ENCODE results near the gene RRP36. TPM values are rescaled to one million over a fixed set of nuclear protein-coding genes. Genes with fewer than 3 reads are reported as not detected.

RRP36 gene
- total and polyA plus RNA-seq, 4 experiments from 2014 or later, result 56.5 to 77.0 (median 62.1) TPM

DNA sequence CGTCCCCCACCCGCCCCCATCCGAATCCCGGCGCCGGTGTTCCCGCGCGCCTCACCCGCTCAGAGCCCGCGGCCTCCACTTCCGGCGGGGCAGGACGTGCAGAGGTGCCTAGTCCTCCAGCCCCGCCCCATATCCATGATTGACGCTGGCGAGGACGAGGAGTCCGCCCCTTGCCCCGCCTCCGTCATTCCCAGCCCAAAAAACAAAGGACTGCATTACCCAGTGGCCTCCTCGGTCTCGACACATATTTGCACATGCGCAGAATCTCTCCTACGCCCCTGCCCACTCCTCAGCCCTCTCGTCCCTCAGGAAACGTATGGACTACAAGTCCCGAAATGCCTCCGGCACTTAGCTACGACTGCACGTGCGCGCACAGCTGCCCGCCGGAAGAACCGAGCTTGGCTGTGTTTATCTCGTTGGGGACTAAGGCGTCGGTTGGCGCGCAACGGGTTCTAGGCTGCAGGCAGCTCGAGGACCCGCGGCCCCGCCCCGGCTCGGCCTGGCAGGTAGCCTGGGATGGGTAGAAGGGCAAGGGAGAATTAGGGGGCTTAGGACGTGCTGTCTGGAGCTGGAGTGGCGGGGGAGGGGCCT is 7.5 kb upstream of the RRP36 start, which contains the start of the genes KLHDC3 and MEA1:
Gene KLHDC3 (plus strand): TSS at position 407 of the 591 bp plus-strand sequence. CDS start 2,944 bp downstream, outside the sequence.
Gene MEA1 (minus strand): TSS at position 104 of the 591 bp plus-strand sequence. CDS start 133 bp downstream, outside the sequence.
- intact Hi-C loops (cut with micrococcal nuclease), result loop anchor here (1.0 to 5.0 kb wide), 10 partner anchors 7 to 451 kb away; partner anchors contain the start of genes CNPY3, CUL7, KLC4 and MRPL2
- Histone ChIP-seq H3K4me3 (ENCODE audit: low read length in 2 of 2) (peak within 1 kb of the TSS; percentile 75 to 84), H3K4me1 (ENCODE audit: insufficient read depth, low read length) (peaks cover 54% of the 10 kb centered on the region), H3K9me3 (ENCODE audit: control insufficient read depth in 1 of 2, low read length in 2 of 2) (no peaks in the 10 kb centered on the region), H3K27me3 (ENCODE audit: insufficient read depth, low read length) (no peaks in the 10 kb centered on the region), H3K27ac (ENCODE audit: low read depth, low read length) (peak within 1 kb of the TSS; percentile 71), H3K36me3 (ENCODE audit: insufficient read depth, low read length) (peaks cover 37% of the 10 kb centered on the region)
- Mint-ChIP-seq H3K36me3 (peaks cover 19 to 61% of the 10 kb centered on the region in 2 donors), H3K9me3 (peaks cover 0 to 6% (median 0%) of the 10 kb centered on the region in 8 donors), H3K27ac (peak within 1 kb of the TSS; percentile 75 to 98 (median 94)), H3K4me1 (peaks cover 39 to 71% (median 56%) of the 10 kb centered on the region in 4 donors), H3K4me3 (peak within 1 kb of the TSS; percentile 91 to 97 (median 94)), H3K27me3 (no peaks in the 10 kb centered on the region)
- CTCF ChIA-PET (ENCODE audit: partially characterized antibody), result interaction anchor here (0.7 to 2.1 kb wide), 7 partner anchors 10 to 130 kb away, joined by 3 to 7 read pairs (median 3); partner anchors contain the start of genes CNPY3, CUL7, KLC4 and MRPL2
- POLR2A ChIA-PET (ENCODE audit: partially characterized antibody), result interaction anchor here (0.6 to 5.5 kb wide), 31 partner anchors 8 to 725 kb away, joined by 3 to 73 read pairs (median 4); partner anchors contain the start of genes ABCC10, BICRAL, CNPY3 and CUL7
- peak; percentile 98 to 100 (median 100) for DNase-seq

DNA sequence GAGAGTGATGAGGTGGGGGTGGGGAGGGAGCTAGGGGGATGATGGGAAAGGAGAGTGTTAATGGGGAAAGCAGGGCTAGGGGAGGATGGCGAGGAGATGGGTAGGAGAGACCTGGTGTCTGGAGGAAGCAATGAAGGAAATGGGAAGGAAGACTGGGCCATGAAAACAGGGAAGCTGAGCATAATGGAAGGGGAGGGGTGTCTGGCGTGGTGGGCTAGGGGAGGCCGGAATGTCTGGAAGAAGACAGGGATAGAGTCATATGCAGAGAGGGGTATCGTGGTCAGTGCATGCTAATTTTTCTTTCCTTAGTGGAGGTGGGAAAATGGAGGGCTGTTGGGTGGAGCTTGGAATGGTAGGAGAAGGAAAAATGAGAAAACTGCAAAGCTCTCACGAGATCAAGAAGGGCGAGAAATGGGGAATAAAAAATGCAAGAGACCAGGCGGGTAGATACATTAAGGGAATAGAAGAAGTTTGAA is 7.0 kb upstream of the RRP36 start:
- H3K4me3 Mint-ChIP-seq, result peak overlapping the region; percentile 91 to 97 (median 94)
- no peaks in the 10 kb centered on the region for H3K27me3 ChIP-seq (ENCODE audit: insufficient read depth, low read length)
- DNase-seq, result no peak
- H3K27ac Mint-ChIP-seq, result peak overlapping the region; percentile 75 to 98 (median 94)
- POLR2A ChIA-PET (ENCODE audit: partially characterized antibody), result interaction anchor here (0.6 to 5.5 kb wide), 29 partner anchors 8 to 726 kb away, joined by 3 to 73 read pairs (median 4); partner anchors contain the start of genes ABCC10, BICRAL, CNPY3 and CUL7
- H3K9me3 ChIP-seq (ENCODE audit: control insufficient read depth in 1 of 2, low read length in 2 of 2), result no peaks in the 10 kb centered on the region
- H3K36me3 ChIP-seq (ENCODE audit: insufficient read depth, low read length), result peaks cover 35% of the 10 kb centered on the region
- H3K27ac ChIP-seq (ENCODE audit: low read depth, low read length), result peak overlapping the region; percentile 48
- H3K9me3 Mint-ChIP-seq, result peaks cover 0 to 6% (median 0%) of the 10 kb centered on the region in 8 donors
- peaks cover 54% of the 10 kb centered on the region for H3K4me1 ChIP-seq (ENCODE audit: insufficient read depth, low read length)
- peaks cover 39 to 75% (median 57%) of the 10 kb centered on the region in 4 donors for H3K4me1 Mint-ChIP-seq
- H3K27me3 Mint-ChIP-seq, result no peaks in the 10 kb centered on the region
- intact Hi-C loops (cut with micrococcal nuclease), result loop anchor here (1.0 to 5.0 kb wide), 8 partner anchors 30 to 451 kb away; partner anchors contain the start of genes CNPY3, CUL7, KLC4 and MRPL2
- H3K4me3 ChIP-seq (ENCODE audit: low read length in 2 of 2), result peak overlapping the region; percentile 37 to 75
- H3K36me3 Mint-ChIP-seq, result peaks cover 19 to 61% of the 10 kb centered on the region in 2 donors
- CTCF ChIA-PET (ENCODE audit: partially characterized antibody), result interaction anchor here (0.7 to 2.1 kb wide), 7 partner anchors 10 to 129 kb away, joined by 3 to 7 read pairs (median 3); partner anchors contain the start of genes CNPY3, CUL7, KLC4 and MRPL2

DNA sequence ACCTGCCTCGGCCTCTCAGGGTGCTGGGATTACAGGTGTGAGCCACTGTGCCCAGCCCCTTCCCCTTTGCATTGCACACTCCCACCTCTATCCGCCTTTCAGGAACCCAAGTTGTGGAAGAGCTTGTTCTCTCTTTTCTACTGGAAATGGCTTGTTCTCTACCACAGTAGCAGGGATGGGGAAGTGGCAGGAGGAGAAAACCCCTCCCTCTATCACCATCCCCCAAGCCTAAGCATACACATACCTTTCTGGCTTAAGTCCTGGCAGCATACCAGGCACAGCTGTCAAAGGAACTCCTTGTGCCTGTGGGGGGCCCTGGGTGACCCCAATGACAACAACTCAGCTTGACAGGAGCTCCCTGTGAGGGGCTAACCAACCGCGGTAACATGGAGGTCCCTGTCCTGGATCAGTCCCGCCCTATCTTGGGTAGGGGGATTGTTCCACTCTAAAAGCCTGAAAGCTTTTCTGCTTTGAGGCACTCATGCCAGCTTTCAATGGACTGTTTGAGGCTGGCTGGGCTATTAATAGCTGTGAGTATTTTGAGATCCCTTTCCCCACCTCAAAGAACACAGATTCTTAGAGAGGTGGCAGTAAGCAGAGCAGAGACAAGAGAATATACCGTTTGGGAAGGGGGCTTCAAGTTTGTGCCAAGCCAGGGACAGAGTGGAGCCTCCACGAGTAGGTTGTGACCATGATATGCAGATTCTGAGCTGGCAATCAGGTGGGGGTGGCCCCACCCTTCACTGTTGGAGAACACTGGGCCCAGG is 5.1 kb upstream of the RRP36 start:
- peaks cover 18% of the 10 kb centered on the region for H3K36me3 ChIP-seq (ENCODE audit: insufficient read depth, low read length)
- peaks cover 62% of the 10 kb centered on the region for H3K4me1 ChIP-seq (ENCODE audit: insufficient read depth, low read length)
- CTCF ChIA-PET (ENCODE audit: partially characterized antibody), result interaction anchor here (1.1 kb wide), 1 partner anchor 38 kb away, joined by 3 read pairs; the partner anchor contains the start of gene CUL7
- H3K27me3 ChIP-seq (ENCODE audit: insufficient read depth, low read length), result no peaks in the 10 kb centered on the region
- H3K4me3 ChIP-seq (ENCODE audit: low read length in 2 of 2), result no peak overlapping the region
- POLR2A ChIA-PET (ENCODE audit: partially characterized antibody), result interaction anchor here (0.8 to 5.5 kb wide), 5 partner anchors 33 to 87 kb away, joined by 3 to 73 read pairs (median 6); partner anchors contain the start of genes CNPY3, CUL7, KLC4 and MRPL2
- no peaks in the 10 kb centered on the region for H3K9me3 ChIP-seq (ENCODE audit: control insufficient read depth in 1 of 2, low read length in 2 of 2)
- H3K4me3 Mint-ChIP-seq, result peak overlapping the region in 6 of 8 donors; percentile 13 to 60 (median 52)
- peaks cover 41 to 80% (median 57%) of the 10 kb centered on the region in 4 donors for H3K4me1 Mint-ChIP-seq
- intact Hi-C loops (cut with micrococcal nuclease), result no loop called here
- peaks cover 19 to 50% of the 10 kb centered on the region in 2 donors for H3K36me3 Mint-ChIP-seq
- peaks cover 0 to 4% (median 0%) of the 10 kb centered on the region in 8 donors for H3K9me3 Mint-ChIP-seq
- H3K27ac ChIP-seq (ENCODE audit: low read depth, low read length), result peak overlapping the region; percentile 32
- H3K27ac Mint-ChIP-seq, result peak overlapping the region in 5 of 7 donors; percentile 30 to 92 (median 37)
- H3K27me3 Mint-ChIP-seq, result no peaks in the 10 kb centered on the region
- DNase-seq, result no peak

DNA sequence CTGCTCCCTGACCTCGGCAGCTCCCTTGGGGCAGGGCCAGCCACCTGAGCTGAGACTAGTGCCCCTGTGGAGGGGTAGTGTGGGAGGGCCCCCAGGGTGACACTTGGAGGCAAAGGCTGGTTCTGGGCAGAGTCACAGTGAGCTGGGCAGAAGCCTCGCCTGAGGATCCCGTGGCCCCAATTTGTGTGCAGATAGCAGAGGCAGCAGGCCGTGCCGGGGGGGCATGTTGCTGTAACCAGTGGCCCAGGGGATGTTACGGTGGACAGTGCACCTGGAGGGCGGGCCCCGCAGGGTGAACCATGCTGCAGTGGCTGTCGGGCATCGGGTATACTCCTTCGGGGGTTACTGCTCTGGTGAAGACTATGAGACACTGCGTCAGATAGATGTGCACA is 4.5 kb upstream of the RRP36 start:
- POLR2A ChIA-PET (ENCODE audit: partially characterized antibody), result interaction anchor here (0.8 to 5.5 kb wide), 5 partner anchors 33 to 87 kb away, joined by 3 to 73 read pairs (median 6); partner anchors contain the start of genes CNPY3, CUL7, KLC4 and MRPL2
- CTCF ChIA-PET (ENCODE audit: partially characterized antibody), result interaction anchor here (1.1 kb wide), 1 partner anchor 37 kb away, joined by 3 read pairs; the partner anchor contains the start of gene CUL7
- intact Hi-C loops (cut with micrococcal nuclease), result no loop called here
- Mint-ChIP-seq H3K4me1 (peaks cover 38 to 81% (median 55%) of the 10 kb centered on the region in 4 donors), H3K4me3 (no peak overlapping the region), H3K36me3 (peaks cover 19 to 48% of the 10 kb centered on the region in 2 donors), H3K27me3 (no peaks in the 10 kb centered on the region), H3K9me3 (peaks cover 0 to 4% (median 0%) of the 10 kb centered on the region in 8 donors), H3K27ac (no peak overlapping the region)
- H3K36me3 ChIP-seq (ENCODE audit: insufficient read depth, low read length), result peaks cover 13% of the 10 kb centered on the region
- H3K27me3 ChIP-seq (ENCODE audit: insufficient read depth, low read length), result no peaks in the 10 kb centered on the region
- H3K4me1 ChIP-seq (ENCODE audit: insufficient read depth, low read length), result peaks cover 57% of the 10 kb centered on the region
- no peak for DNase-seq
- no peak overlapping the region for H3K4me3 ChIP-seq (ENCODE audit: low read length in 2 of 2)
- peak overlapping the region; percentile 32 for H3K27ac ChIP-seq (ENCODE audit: low read depth, low read length)
- no peaks in the 10 kb centered on the region for H3K9me3 ChIP-seq (ENCODE audit: control insufficient read depth in 1 of 2, low read length in 2 of 2)

DNA sequence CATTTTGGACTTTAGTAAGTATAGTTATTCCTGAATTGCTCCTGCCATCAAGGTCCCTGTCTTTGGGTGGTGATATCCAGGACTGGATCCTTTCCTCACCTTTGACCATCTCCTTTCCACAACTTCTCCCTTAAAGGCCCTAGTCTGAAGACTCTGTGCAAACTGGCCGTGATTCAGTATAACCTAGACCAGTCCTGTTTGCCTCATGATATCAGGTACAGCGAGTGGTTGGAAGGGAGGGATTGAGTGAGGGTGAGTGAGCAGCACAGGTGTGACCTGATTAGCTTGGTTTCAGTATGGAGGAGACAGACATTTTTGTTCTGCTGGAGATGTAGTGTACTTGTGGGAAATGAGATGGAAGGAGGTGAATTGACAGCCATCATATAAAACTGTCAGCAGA is 2.3 kb upstream of the RRP36 start:
- Histone ChIP-seq H3K4me1 (ENCODE audit: insufficient read depth, low read length) (peaks cover 58% of the 10 kb centered on the region), H3K4me3 (ENCODE audit: low read length in 2 of 2) (no peak overlapping the region), H3K9me3 (ENCODE audit: control insufficient read depth in 1 of 2, low read length in 2 of 2) (no peaks in the 10 kb centered on the region), H3K27me3 (ENCODE audit: insufficient read depth, low read length) (no peaks in the 10 kb centered on the region), H3K27ac (ENCODE audit: low read depth, low read length) (no peak overlapping the region), H3K36me3 (ENCODE audit: insufficient read depth, low read length) (peaks cover 14% of the 10 kb centered on the region)
- CTCF ChIA-PET (ENCODE audit: partially characterized antibody), result no interaction called here
- no peaks in the 10 kb centered on the region for H3K27me3 Mint-ChIP-seq
- H3K36me3 Mint-ChIP-seq, result peaks cover 21 to 32% of the 10 kb centered on the region in 2 donors
- POLR2A ChIA-PET (ENCODE audit: partially characterized antibody), result interaction anchor here (0.5 to 1.0 kb wide), 2 partner anchors 35 to 44 kb away, joined by 3 read pairs; partner anchors contain the start of gene CUL7
- H3K4me3 Mint-ChIP-seq, result peak overlapping the region in 5 of 8 donors; percentile 20 to 78 (median 63)
- intact Hi-C loops (cut with micrococcal nuclease), result no loop called here
- H3K9me3 Mint-ChIP-seq, result peaks cover 0 to 4% (median 0%) of the 10 kb centered on the region in 8 donors
- DNase-seq, result no peak
- H3K27ac Mint-ChIP-seq, result peak overlapping the region in 4 of 7 donors; percentile 13 to 89 (median 56)
- H3K4me1 Mint-ChIP-seq, result peaks cover 20 to 67% (median 41%) of the 10 kb centered on the region in 4 donors

DNA sequence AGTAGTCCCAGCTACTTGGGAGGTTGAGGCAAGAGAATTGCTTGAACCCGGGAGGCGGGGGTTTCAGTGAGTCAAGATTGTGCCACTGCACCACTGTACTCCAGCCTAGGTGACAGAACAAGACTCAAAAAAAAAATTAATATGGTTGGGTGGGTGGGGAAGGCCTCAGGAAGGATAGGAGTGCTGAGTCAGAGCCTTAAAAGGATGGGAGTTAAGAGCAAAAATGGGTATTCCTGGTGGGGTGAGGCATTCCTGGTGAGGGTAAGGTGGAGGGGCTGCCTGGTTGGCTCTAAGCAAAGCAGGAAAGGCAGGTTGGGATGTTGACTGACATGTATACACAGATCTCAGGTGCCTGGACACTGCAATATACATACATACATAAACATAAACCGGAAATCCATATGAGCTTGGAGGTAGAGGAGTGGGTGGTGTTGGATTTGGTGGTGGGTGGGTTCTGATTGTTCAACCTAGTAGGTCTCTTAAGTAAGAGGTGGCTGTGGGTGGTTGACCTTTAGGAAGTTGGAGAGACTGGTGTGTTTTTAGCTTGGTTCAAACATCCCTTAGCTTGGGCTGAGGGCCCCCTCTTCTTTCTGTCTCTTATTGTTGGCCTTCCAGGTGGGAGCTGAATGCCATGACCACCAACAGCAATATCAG is 1.2 kb upstream of the RRP36 start:
- Mint-ChIP-seq H3K9me3 (peaks cover 0 to 1% (median 0%) of the 10 kb centered on the region in 8 donors), H3K4me3 (peak overlapping the region; percentile 58 to 98 (median 76)), H3K4me1 (peaks cover 17 to 66% (median 38%) of the 10 kb centered on the region in 4 donors), H3K27ac (peak overlapping the region; percentile 16 to 83 (median 55)), H3K27me3 (no peaks in the 10 kb centered on the region), H3K36me3 (peaks cover 30 to 42% of the 10 kb centered on the region in 2 donors)
- intact Hi-C loops (cut with micrococcal nuclease), result no loop called here
- Histone ChIP-seq H3K27me3 (ENCODE audit: insufficient read depth, low read length) (no peaks in the 10 kb centered on the region), H3K4me3 (ENCODE audit: low read length in 2 of 2) (no peak overlapping the region), H3K9me3 (ENCODE audit: control insufficient read depth in 1 of 2, low read length in 2 of 2) (no peaks in the 10 kb centered on the region), H3K4me1 (ENCODE audit: insufficient read depth, low read length) (peaks cover 54% of the 10 kb centered on the region), H3K27ac (ENCODE audit: low read depth, low read length) (no peak overlapping the region), H3K36me3 (ENCODE audit: insufficient read depth, low read length) (peaks cover 24% of the 10 kb centered on the region)
- ChIA-PET CTCF (ENCODE audit: partially characterized antibody) (interaction anchor here (1.0 to 1.4 kb wide), 3 partner anchors 17 to 124 kb away, joined by 3 to 6 read pairs (median 3); partner anchors contain the start of gene CUL7), POLR2A (ENCODE audit: partially characterized antibody) (interaction anchor here (0.8 to 4.6 kb wide), 6 partner anchors 23 to 41 kb away, joined by 3 to 40 read pairs (median 12); partner anchors contain the start of genes CUL7, KLC4, MRPL2 and PEX6)
- DNase-seq, result no peak
